H1 (cell line): ENCODE measurements around the gene PLXNA4. TPM values are rescaled to one million over a fixed set of nuclear protein-coding genes. Genes with fewer than 3 reads are reported as not detected.

Source experiments
- CTCF ChIA-PET: fragments of 300-600 bp; sonication (Branson Sonifier 250); formaldehyde crosslinking; loops from one replicate; lab custom pipeline; 2021; ENCODE audit not compliant: partially characterized antibody; lab: Charles Lee
- POLR2A ChIA-PET: fragments of 300-600 bp; sonication (Branson Sonifier 250); formaldehyde crosslinking; loops from one replicate; lab custom pipeline; 2021; ENCODE audit warnings: inconsistent platforms; ENCODE audit not compliant: partially characterized antibody; lab: Charles Lee
- DNase-seq, 2 experiments: peaks; one replicate each; pipeline versions ENCODE4 v3.0.0 to v3.0.0-alpha.2; 2010 to 2022; ENCODE audit warnings: low spot score in 2 of 2, low read depth in 1 of 2, mixed read lengths in 1 of 2
- FAIRE-seq: peaks from 2 replicates; lab custom pipeline; 2011; peaks lifted over from hg19 to GRCh38; lab: Jason Lieb, UNC
- H2AFZ ChIP-seq: 2 replicates; pipeline ENCODE4 v1.8.1; 2012; ENCODE audit warnings: low read length, inconsistent platforms
- H2AK5ac ChIP-seq: 2 replicates; pipeline ENCODE4 v1.6.1; 2013; ENCODE audit warnings: low read depth, low read length
- H2BK120ac ChIP-seq: replicated peaks from 2 replicates; pipeline ENCODE3; 2013; ENCODE audit warnings: low read depth, low read length, inconsistent platforms
- H2BK12ac ChIP-seq: 2 replicates; pipeline ENCODE4 v1.6.1; 2013; ENCODE audit warnings: low read depth, low read length
- H2BK15ac ChIP-seq: 2 replicates; pipeline ENCODE4 v1.6.1; 2013; ENCODE audit warnings: low read length
- H2BK20ac ChIP-seq: 2 replicates; pipeline ENCODE4 v1.6.1; 2013; ENCODE audit warnings: low read length
- H2BK5ac ChIP-seq: 2 replicates; pipeline ENCODE4 v1.6.1; 2013; ENCODE audit warnings: low read depth, low read length
- H3K14ac ChIP-seq: 2 replicates; pipeline ENCODE4 v1.6.1; 2013; ENCODE audit warnings: inconsistent platforms; ENCODE audit not compliant: insufficient read length
- H3K18ac ChIP-seq: 2 replicates; pipeline ENCODE4 v1.6.1; 2013; ENCODE audit warnings: low read length; ENCODE audit errors: extremely low read depth
- H3K23ac ChIP-seq: 2 replicates; pipeline ENCODE4 v1.6.1; 2013; ENCODE audit warnings: inconsistent platforms; ENCODE audit not compliant: insufficient read length
- H3K23me2 ChIP-seq: 2 replicates; pipeline ENCODE4 v1.6.1; 2013; ENCODE audit warnings: low read depth, low read length
- H3K27ac ChIP-seq: 2 replicates; pipeline ENCODE4 v1.6.1; 2011; ENCODE audit warnings: low read depth, low read length, inconsistent platforms
- H3K27me3 ChIP-seq, 4 experiments: replicated peaks in 1 of 4; 1 replicate in 1 of 4; 2 replicates in 3 of 4; pipeline versions ENCODE4 v1.6.1 to v1.8.1; 2011 to 2013; ENCODE audit warnings: low read length in 3 of 4, mild to moderate bottlenecking in 3 of 4, inconsistent platforms in 2 of 4, mixed read lengths in 2 of 4, moderate library complexity in 1 of 4; ENCODE audit not compliant: control insufficient read depth in 3 of 4, insufficient read depth in 3 of 4; ENCODE audit errors: extremely low read depth in 1 of 4
- H3K36me3 ChIP-seq, 4 experiments: 2 replicates each; pipeline versions ENCODE4 v1.6.1 to v1.8.1; 2011 to 2013; ENCODE audit warnings: mild to moderate bottlenecking in 4 of 4, low read length in 3 of 4, moderate library complexity in 2 of 4, control low read depth in 1 of 4, inconsistent platforms in 1 of 4; ENCODE audit not compliant: insufficient read depth in 4 of 4, control insufficient read depth in 2 of 4
- H3K4ac ChIP-seq: replicated peaks from 2 replicates; pipeline ENCODE3; 2013; ENCODE audit warnings: low read length, low read depth, mixed read lengths, inconsistent platforms; ENCODE audit not compliant: insufficient read length
- H3K4me1 ChIP-seq, 4 experiments: replicated peaks in 1 of 4; 1 replicate in 1 of 4; 2 replicates in 3 of 4; pipeline versions ENCODE4 v1.6.1 to v1.8.1; 2011 to 2013; ENCODE audit warnings: low read length in 3 of 4, inconsistent platforms in 2 of 4, mixed read lengths in 1 of 4; ENCODE audit not compliant: insufficient read depth in 4 of 4, control insufficient read depth in 3 of 4
- H3K4me2 ChIP-seq, 2 experiments: 2 replicates each; pipeline versions ENCODE4 v1.6.1 to v1.8.1; 2011 to 2013; ENCODE audit warnings: low read depth in 2 of 2, low read length in 2 of 2, control low read depth in 1 of 2, inconsistent platforms in 1 of 2, mild to moderate bottlenecking in 1 of 2; ENCODE audit not compliant: insufficient read depth in 1 of 2
- H3K4me3 ChIP-seq, 4 experiments: fragments of 200-600, 300-600 bp in 1 of 4; sonication (generic), shearing (Covaris generic), sonication (Bioruptor Twin) in 1 of 4; 2 replicates each; pipeline versions ENCODE4 v1.5.1 to v1.8.1; 2011 to 2016; ENCODE audit warnings: low read length in 4 of 4, low read depth in 3 of 4, control low read depth in 2 of 4, inconsistent platforms in 2 of 4, mild to moderate bottlenecking in 2 of 4, mixed read lengths in 1 of 4, moderate library complexity in 1 of 4; ENCODE audit not compliant: insufficient read depth in 2 of 4; ENCODE audit errors: extremely low read depth in 1 of 4
- H3K56ac ChIP-seq: replicated peaks from 2 replicates; pipeline ENCODE3; 2013; ENCODE audit warnings: low read depth, mild to moderate bottlenecking, mixed read lengths, low read length, inconsistent platforms; ENCODE audit not compliant: insufficient read length
- H3K79me1 ChIP-seq: 2 replicates; pipeline ENCODE4 v1.6.1; 2013; ENCODE audit warnings: low read depth, low read length, control low read depth
- H3K79me2 ChIP-seq, 2 experiments: 2 replicates each; pipeline versions ENCODE4 v1.6.1 to v1.8.1; 2012 to 2013; ENCODE audit warnings: low read length in 2 of 2, mild to moderate bottlenecking in 2 of 2, inconsistent platforms in 1 of 2; ENCODE audit not compliant: insufficient read depth in 2 of 2, control insufficient read depth in 1 of 2
- H3K9ac ChIP-seq, 4 experiments: replicated peaks in 1 of 4; 1 replicate in 1 of 4; 2 replicates in 3 of 4; pipeline versions ENCODE4 v1.6.1 to v1.8.1; 2011 to 2013; ENCODE audit warnings: low read depth in 3 of 4, low read length in 3 of 4, control low read depth in 2 of 4, mild to moderate bottlenecking in 2 of 4, moderate library complexity in 2 of 4, inconsistent platforms in 1 of 4; ENCODE audit errors: extremely low read depth in 1 of 4
- H3K9me3 ChIP-seq, 2 experiments: 2 replicates each; pipeline versions ENCODE4 v1.6.1 to v1.8.1; 2012 to 2013; ENCODE audit warnings: mild to moderate bottlenecking in 2 of 2, moderate library complexity in 2 of 2, control low read depth in 1 of 2, inconsistent platforms in 1 of 2, low read depth in 1 of 2, low read length in 1 of 2, mixed read lengths in 1 of 2; ENCODE audit not compliant: insufficient read depth in 2 of 2
- H4K20me1 ChIP-seq, 2 experiments: replicated peaks in 1 of 2; 2 replicates each; pipeline versions ENCODE3 to v1.8.1; 2011 to 2013; ENCODE audit warnings: inconsistent platforms in 2 of 2, low read length in 2 of 2, mild to moderate bottlenecking in 1 of 2; ENCODE audit not compliant: insufficient read depth in 2 of 2, control insufficient read depth in 1 of 2
- H4K5ac ChIP-seq: 2 replicates; pipeline ENCODE4 v1.6.1; 2013; ENCODE audit warnings: low read length, low read depth, mixed read lengths, inconsistent platforms; ENCODE audit not compliant: insufficient read length
- H4K8ac ChIP-seq: 2 replicates; pipeline ENCODE4 v1.8.0; 2013; ENCODE audit warnings: mild to moderate bottlenecking, moderate library complexity, low read length, inconsistent platforms; ENCODE audit not compliant: insufficient read depth; ENCODE audit errors: extremely low read depth
- H4K91ac ChIP-seq: replicated peaks from 2 replicates; pipeline ENCODE3; 2013; ENCODE audit warnings: low read length, mixed read lengths, inconsistent platforms; ENCODE audit not compliant: insufficient read length
- ASH2L ChIP-seq: fragments of 200-600, 300-600 bp; sonication (generic); IDR thresholded peaks from one replicate; pipeline ENCODE4 v1.7.1; 2017; ENCODE audit warnings: low read length
- FOSL1 ChIP-seq: IDR thresholded peaks from 2 replicates; pipeline ENCODE4 v1.6.1; 2011; ENCODE audit warnings: mild to moderate bottlenecking, low read depth, low read length, moderate library complexity; ENCODE audit not compliant: insufficient read depth
- KDM1A ChIP-seq: fragments of 200-600, 300-600 bp; sonication (generic); IDR thresholded peaks from 2 replicates; pipeline ENCODE4 v1.7.1; 2016; ENCODE audit warnings: mild to moderate bottlenecking, low read length, borderline replicate concordance
- RFX5 ChIP-seq: IDR thresholded peaks from 2 replicates; pipeline ENCODE4 v1.6.1; 2011; ENCODE audit warnings: low read depth, low read length, improper control_type of control experiment, borderline replicate concordance
- SAP30 ChIP-seq: fragments of 300-600 bp; sonication (generic); IDR thresholded peaks from 2 replicates; pipeline ENCODE4 v1.7.1; 2012; ENCODE audit warnings: low read length, moderate library complexity, mild to moderate bottlenecking, inconsistent platforms; ENCODE audit not compliant: insufficient read depth, insufficient replicate concordance
- SIX5 ChIP-seq: IDR thresholded peaks from 2 replicates; pipeline ENCODE4 v1.6.1; 2011; ENCODE audit warnings: mild to moderate bottlenecking, low read depth, low read length
- SP4 ChIP-seq: IDR thresholded peaks from 2 replicates; pipeline ENCODE4 v1.6.1; 2012; ENCODE audit warnings: low read length, inconsistent platforms
- SUZ12 ChIP-seq: fragments of 200-600 bp; sonication (generic); IDR thresholded peaks from 2 replicates; pipeline ENCODE4 v1.6.1; 2012; ENCODE audit warnings: mild to moderate bottlenecking, inconsistent platforms, low read length, moderate library complexity, mixed read lengths
- TAF1 ChIP-seq: IDR thresholded peaks from 2 replicates; pipeline ENCODE4 v1.6.1; 2011; ENCODE audit warnings: mild to moderate bottlenecking, low read depth, low read length
- TBP ChIP-seq: IDR thresholded peaks from 2 replicates; pipeline ENCODE4 v1.6.1; 2011; ENCODE audit warnings: low read depth, low read length, improper control_type of control experiment
- YY1 ChIP-seq: IDR thresholded peaks from 2 replicates; pipeline ENCODE4 v1.6.1; 2011; ENCODE audit warnings: low read depth, mild to moderate bottlenecking, low read length
- WGBS, 2 experiments: shearing (Covaris generic) in 1 of 2; methylation state at CpG; one replicate each; pipeline versions ENCODE4 v1.1.6 to v1.1.7; 2013 to 2015; ENCODE audit warnings: low lambda C conversion rate in 2 of 2, mixed read lengths in 2 of 2, inconsistent platforms in 1 of 2, low coverage in 1 of 2, missing lambda C conversion rate in 1 of 2; ENCODE audit not compliant: insufficient replicate concordance in 2 of 2, insufficient coverage in 1 of 2, insufficient read length in 1 of 2; ENCODE audit errors: extremely low coverage in 1 of 2, missing lambda C conversion rate in 1 of 2; 5-methylcytosine and 5-hydroxymethylcytosine counted together
- polyA plus RNA-seq, 7 experiments: library from polyadenylated mRNA; depleted of rRNA in 3 of 7; stranded (reverse) in 5 of 7; unstranded in 2 of 7; fragments of >200 nt in 5 of 7; fragments of 200-250 nt in 2 of 7; gene quantifications; 1 replicate in 5 of 7; 2 replicates in 1 of 7; 4 replicates in 1 of 7; pipeline versions ENCODE4 v1.2.1 to v1.2.3, GENCODE V29; 2011 to 2013; ENCODE audit warnings: missing spikeins in 2 of 7, mixed read lengths in 2 of 7
- total RNA-seq: library from RNA; stranded (reverse); fragmentation: NEBNext Ultra II Directional; extraction: Animal tissue kit (Norgen Biotek cat#: 25700); gene quantifications from 2 replicates; pipeline ENCODE4 v1.2.1, GENCODE V29; 2021
- TF ChIP-seq, protein P1 (sequence below): IDR thresholded peaks from 2 replicates; pipeline ENCODE4 v1.6.1; 2012; ENCODE audit warnings: low read length, inconsistent platforms
- TF ChIP-seq, protein P2 (sequence below): IDR thresholded peaks from 2 replicates; pipeline ENCODE4 v1.6.1; 2011; ENCODE audit warnings: low read length, improper control_type of control experiment

PLXNA4 gene
- total and polyA plus RNA-seq, 2 of the 8 experiments (the other 6 are each of a cell fraction or from before 2014, with no cell fraction given) = 0.76 to 0.79 TPM

DNA sequence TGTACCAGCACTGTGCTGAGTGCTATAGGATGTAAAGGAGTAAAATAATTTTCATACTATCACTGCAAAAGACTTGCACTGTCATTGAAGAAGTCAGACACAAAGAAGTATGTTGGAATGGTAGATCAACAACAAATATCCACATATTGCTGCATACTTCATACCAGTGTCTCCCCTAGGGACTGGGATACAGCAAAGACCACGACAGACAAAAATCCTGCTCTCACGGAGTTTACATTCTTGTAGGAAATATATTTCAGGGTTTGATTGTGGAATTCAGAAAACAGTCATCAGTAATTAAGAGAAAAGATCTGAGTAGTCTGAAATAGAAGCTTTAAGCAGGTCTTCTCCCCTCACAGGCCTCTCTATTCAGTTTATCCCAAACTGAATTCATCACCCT lies 49.4 kb upstream of the PLXNA4 start:
- DNase-seq (no peak), FAIRE-seq (no peak)
- Histone ChIP-seq H3K79me1 (no peaks in the 10 kb centered on the region), H3K27ac (no peak overlapping the region), H2BK120ac (no peak overlapping the region), H2BK5ac (no peak overlapping the region), H2AFZ (no peak overlapping the region), H3K36me3 (no peaks in the 10 kb centered on the region), H3K79me2 (no peaks in the 10 kb centered on the region), H3K4me1 (no peaks in the 10 kb centered on the region), H3K56ac (no peak overlapping the region), H3K27me3 (no peaks in the 10 kb centered on the region), H4K8ac (no peak overlapping the region), H3K4me2 (no peak overlapping the region), H3K4me3 (no peak overlapping the region), H4K91ac (no peak overlapping the region), H3K23me2 (no peaks in the 10 kb centered on the region), H3K9me3 (no peaks in the 10 kb centered on the region), H3K4ac (no peak overlapping the region), H3K14ac (no peak overlapping the region), H2BK12ac (no peak overlapping the region), H2BK20ac (no peak overlapping the region), H2BK15ac (no peak overlapping the region), H4K20me1 (no peaks in the 10 kb centered on the region), H3K18ac (no peak overlapping the region), H3K23ac (no peak overlapping the region), H2AK5ac (no peak overlapping the region), H3K9ac (no peak overlapping the region), H4K5ac (no peak overlapping the region)
- CTCF ChIA-PET = no interaction called here
- 82% methylated on average over 2 of the region's 2 CpGs; no CpG with 5 or more reads in 1 of the 2 experiments for WGBS, 2 experiments
- POLR2A ChIA-PET = no interaction called here
- TF ChIP-seq SP4 = no peak
- TF ChIP-seq SUZ12 = no peak
- TF ChIP-seq ASH2L = no peak
- no peak for TF ChIP-seq SAP30
- TF ChIP-seq RFX5 = no peak
- TF ChIP-seq, protein P1, sequence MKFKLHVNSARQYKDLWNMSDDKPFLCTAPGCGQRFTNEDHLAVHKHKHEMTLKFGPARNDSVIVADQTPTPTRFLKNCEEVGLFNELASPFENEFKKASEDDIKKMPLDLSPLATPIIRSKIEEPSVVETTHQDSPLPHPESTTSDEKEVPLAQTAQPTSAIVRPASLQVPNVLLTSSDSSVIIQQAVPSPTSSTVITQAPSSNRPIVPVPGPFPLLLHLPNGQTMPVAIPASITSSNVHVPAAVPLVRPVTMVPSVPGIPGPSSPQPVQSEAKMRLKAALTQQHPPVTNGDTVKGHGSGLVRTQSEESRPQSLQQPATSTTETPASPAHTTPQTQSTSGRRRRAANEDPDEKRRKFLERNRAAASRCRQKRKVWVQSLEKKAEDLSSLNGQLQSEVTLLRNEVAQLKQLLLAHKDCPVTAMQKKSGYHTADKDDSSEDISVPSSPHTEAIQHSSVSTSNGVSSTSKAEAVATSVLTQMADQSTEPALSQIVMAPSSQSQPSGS = no peak
- no peak for TF ChIP-seq YY1
- TF ChIP-seq, protein P2, sequence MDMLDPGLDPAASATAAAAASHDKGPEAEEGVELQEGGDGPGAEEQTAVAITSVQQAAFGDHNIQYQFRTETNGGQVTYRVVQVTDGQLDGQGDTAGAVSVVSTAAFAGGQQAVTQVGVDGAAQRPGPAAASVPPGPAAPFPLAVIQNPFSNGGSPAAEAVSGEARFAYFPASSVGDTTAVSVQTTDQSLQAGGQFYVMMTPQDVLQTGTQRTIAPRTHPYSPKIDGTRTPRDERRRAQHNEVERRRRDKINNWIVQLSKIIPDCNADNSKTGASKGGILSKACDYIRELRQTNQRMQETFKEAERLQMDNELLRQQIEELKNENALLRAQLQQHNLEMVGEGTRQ = no peak
- no peak for TF ChIP-seq FOSL1
- no peak for TF ChIP-seq TBP
- no peak for TF ChIP-seq KDM1A
- no peak for TF ChIP-seq TAF1
- TF ChIP-seq SIX5 = no peak
